C1 segment of cervical spinal cord (tissue), 14 donors: ENCODE measurements around the gene C19orf25.
"Not testable (repeated sequence)": the region's sequence is repeated elsewhere in the genome, so short reads cannot be mapped to it uniquely, and the experiment has no call there.

Experiments
- DNase-seq, 14 donors: peaks; one replicate each; lab custom pipeline; 2025; lab: John Stamatoyannopoulos, UW

C19orf25 gene

GRCh38 chr19:1512671-1513498 is 33.9 kb upstream of the C19orf25 start, which contains the start of gene ADAMTSL5:
Gene ADAMTSL5, minus strand, starts transcription at chr19:1513019. Its CDS starts 2,076 bp downstream, at chr19:1510943.
- no peak for DNase-seq

DNA sequence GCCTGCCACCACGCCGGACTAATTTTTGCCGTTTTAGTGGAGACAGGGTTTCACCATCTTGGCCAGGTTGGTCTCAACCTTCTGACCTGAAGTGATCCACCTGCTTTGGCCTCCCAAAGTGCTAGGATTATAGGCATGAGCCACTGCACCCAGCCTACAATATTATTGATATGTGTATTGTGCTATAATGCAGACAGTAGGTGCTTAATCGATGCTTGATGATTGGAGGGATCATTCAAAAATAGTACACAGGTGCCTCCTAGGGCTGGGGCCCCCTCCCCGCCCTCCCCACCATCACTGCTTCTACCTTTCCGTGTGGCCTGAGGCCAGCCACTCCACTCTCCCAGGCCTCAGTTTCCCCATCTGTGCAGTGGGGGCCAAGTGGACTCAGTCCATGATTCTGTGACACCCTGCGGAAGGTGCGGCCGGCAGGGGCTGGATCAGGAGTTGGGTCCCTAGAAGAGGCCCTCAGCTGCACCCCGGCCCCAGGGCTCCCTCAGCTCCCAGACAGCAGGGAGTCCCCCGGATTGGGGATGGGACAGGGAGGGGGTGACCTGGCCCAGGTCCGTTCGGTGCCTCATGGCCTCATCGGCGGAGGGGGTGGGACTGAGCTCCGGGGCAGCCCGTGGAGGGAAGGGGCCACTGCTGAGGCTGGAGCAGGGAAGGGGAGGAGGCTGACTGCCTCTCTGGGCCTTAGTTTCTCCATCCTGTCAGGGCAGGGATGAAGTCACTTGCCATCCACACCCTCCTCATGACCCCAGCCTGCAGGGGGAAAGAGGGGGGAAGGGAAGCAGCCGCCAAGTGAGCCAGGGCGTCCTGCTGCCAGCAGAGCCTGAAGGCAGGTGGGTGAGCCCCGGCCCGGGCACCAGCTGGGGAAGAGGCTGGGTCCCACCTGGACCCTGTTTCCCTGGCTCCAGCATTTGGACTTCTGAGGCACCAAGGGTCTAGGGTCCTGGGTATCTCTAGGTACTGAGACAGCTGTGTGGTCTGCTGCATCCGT is 32.6 kb upstream of the C19orf25 start:
- no peak for DNase-seq

DNA sequence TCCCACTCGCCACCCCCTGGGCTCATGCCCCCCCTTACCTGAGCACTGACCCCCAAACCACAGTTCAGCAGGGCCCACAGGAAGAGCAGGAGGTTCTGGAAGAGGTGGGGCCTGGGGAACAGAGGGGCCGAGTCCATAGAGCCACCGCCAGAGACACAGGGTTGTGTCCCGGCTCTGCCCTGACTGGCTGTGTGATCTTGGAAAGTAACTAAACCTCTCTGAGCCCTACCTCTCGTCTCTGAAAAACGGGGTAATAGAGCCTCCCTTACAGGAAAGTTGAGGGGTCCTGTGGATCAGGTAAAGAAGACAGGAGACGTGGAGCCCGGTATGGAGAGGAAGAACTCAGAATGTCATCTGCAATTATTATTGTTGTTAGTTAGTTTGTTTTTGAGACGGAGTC is 31.8 kb upstream of the C19orf25 start:
- DNase-seq = no peak

DNA sequence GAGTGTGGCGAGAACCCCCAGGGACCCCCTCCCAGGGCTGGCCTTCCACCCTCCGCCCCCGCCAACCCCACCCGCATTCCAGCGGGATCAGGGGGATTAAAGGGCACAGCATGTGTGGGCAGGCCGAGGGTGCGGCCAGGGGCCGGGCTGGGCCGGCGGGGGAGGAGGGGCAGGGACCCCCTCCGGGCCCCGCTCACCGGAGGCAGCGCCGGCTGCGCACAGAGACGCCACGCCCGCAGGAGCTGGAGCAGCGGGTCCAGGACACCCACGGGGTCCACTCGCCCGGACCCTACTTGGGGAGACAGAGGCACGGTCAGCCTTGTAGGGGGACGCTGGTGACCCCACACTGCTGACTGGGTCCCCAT is 31.4 kb upstream of the C19orf25 start:
- no peak for DNase-seq

DNA sequence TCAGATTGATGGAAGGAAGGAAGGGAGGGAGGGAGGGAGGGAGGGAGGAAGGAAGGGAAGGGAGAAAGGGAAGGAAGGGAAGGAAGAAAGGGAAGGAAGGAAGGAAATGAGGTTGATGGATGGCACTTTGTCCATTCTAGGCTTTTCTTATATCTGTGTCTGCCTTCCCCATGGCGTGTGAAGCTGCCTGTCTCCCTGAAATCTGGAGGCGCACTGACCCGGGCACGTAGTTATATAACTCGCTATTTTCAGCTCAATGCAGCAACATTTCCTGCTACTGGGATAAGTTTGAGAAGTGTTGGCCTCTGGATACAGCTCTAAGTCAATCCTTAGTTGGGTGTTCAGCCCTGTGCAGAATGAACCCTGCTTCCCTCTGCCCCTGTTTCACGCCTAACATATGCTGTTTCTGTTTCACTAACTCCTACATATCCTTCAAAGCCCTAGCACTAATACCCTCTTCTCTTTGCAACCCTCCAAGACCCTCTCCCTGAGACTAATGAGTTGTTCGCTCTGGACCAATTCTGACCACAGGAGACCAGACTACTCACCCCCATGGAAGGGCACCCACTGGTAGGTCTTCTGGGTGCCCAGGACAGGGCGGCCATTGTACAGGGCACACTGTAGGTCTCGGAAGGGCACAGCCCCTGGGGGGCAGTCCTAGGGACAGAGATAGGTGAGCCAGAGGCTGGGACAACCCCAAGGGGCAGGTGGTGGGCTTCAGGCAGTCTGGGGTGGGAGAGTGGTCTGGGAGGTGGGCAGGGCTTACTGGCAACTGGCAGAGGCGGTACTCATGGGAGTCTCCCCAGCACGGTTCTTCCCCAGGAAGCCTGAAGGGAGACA is 30.8 kb upstream of the C19orf25 start:
- DNase-seq = no peak

DNA sequence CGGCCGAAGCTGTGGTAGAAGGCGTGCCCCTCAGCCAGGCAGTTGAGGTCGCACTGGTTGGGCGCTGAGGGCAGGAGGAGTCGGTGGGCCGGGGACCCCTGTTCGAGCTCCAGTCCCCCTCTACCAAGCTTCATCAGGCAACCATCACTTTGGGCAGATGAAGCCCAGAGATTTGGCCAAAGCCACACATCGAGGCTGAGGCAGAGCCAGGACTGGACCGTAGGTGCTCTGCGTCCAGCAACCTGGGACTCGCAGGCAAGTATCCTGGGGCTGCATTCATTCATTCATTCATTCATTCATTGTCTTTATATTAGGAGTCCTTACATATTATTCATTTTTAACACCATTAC is 29.5 kb upstream of the C19orf25 start:
- DNase-seq = no peak

GRCh38 chr19:1507763-1508506 is 28.9 kb upstream of the C19orf25 start:
- peak; percentile 70 to 98 (median 90) for DNase-seq

DNA sequence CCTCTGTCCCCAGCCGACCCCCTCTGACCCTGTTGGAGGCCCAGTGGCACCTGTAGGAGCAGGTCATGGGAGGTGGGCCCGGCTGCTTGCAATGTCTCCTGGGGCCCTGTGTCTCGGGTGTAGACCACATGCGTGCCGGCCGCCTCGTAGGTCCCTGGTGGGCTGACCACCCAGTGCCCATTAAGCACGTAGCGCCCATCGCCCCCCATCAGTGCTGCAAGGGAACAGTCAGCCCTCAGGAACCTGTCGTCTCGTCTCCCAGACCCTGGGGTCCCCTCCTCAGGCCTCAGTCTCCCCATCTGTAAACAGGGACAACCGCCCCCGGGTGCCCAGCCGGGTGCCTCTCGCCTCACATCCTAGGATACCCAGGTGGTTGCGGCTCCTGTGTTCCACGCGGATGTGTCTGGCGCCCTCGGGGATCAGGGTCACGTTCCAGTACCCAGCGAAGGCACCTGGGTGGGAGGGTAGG is 28.2 kb upstream of the C19orf25 start:
- DNase-seq = no peak

GRCh38 chr19:1505991-1506881 is 27.2 kb upstream of the C19orf25 start:
- no peak for DNase-seq

DNA sequence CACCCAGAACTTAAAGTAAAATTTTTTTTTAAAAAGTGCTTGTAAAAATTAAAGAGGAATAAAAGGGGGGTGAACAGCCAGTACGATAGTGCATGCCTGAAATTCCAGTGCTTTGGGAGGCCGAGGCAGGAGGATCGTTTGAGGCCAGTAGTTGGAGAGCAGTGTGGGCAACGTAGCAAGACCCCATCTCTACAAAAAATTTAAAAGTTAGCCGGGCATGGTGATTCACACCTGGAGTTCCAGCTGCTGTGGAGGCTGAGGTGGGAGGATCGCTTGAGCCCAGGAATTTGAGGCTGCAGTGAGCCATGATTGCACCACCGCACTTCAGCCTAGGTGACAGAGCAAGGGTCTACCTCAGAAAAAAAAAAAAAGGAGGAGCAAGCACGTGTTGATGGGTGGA is 26.0 kb upstream of the C19orf25 start:
- no peak for DNase-seq

GRCh38 chr19:1503925-1504773 is 25.1 kb upstream of the C19orf25 start:
- DNase-seq = no peak

- DNase-seq = peak in 7 of 14 donors; percentile 6 to 53 (median 25)
These were observed 24.3 kb upstream of the C19orf25 start for GRCh38 chr19:1503089-1503924.

DNA sequence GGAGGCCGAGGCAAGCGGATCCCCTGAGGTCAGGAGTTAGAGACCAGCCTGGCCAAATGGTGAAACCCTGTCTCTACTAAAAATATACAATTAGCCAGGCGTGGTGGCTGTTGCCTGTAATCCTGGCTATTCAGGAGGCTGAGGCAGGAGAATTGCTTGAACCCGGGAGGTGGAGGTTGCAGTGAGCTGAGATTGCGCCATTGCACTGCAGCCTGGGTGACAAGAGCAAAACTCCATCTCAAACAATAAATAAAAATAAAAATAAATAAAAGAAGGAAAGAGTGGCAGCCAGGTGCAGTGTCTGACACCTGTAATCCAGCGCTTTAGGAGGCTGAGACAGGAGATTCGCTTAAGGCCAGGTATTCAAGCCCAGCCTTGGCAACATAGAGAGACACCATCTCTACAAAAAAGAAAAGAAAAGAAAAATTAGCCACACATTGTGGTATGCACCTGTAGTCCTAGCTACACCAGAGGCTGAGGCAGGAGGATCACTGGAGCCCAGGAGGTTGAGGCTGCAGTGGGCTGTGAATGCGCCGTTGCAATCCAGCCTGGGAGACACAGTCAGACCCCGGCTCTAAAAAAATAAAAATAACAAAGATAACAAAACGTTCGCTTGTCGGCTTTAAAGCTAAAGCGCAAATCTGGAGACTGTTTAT is 23.5 kb upstream of the C19orf25 start:
- DNase-seq = no peak

DNA sequence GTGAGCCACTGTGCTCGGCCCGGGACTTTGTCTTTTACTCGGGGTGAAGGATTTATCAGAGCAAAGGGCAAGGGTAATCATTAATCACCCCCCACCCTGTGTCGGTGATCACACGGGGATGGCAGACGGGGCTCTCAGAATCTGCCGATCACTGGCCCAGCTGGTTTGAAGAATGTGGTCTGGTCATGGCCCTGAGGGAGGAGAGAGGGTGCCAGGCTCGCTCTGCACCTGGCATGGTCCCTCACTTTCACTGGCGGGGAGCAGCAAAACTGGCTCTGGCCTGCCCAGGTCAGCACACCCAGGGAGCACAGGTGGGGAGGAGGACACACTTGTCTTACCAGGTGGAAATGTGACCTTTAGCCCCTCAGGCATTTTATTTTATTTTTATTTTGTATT is 22.2 kb upstream of the C19orf25 start:
- no peak for DNase-seq

- not testable (repeated sequence) for DNase-seq
These were observed 20.2 kb upstream of the C19orf25 start for GRCh38 chr19:1499231-1499630.

- DNase-seq = no peak
These were observed 18.7 kb upstream of the C19orf25 start for GRCh38 chr19:1497578-1498235.
